Suppressor macrophage treated with lipopolysaccharide for 4 hours (primary cell): ENCODE data around the gene OR4K15.
"Not testable (repeated sequence)": the region's sequence is repeated elsewhere in the genome, so short reads cannot be mapped to it uniquely, and the experiment has no call there.

Source experiments
- DNase-seq: peaks from one replicate; pipeline ENCODE4 v3.0.0-alpha.2; 2020

Gene OR4K15

DNA sequence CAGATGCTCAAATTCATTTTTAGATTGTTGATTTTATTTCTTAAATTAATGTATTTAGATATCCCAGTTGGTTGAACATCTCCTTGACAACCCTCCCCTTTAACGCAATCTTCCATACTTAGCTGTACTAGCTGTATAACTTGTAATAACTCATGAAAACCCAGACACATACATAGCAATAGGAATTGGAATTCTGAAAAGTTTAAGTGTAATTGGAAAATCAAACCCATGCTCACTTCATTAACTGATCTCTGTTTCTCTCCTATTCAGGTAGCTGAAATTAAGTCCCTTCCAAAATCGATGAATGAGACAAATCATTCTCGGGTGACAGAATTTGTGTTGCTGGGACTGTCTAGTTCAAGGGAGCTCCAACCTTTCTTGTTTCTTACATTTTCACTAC is at the start of gene OR4K15:
TSS of gene OR4K15 (plus strand) at position 301 of the 400 bp plus-strand sequence. CDS start at position 301, 0 bp downstream.
- DNase-seq = no peak

DNA sequence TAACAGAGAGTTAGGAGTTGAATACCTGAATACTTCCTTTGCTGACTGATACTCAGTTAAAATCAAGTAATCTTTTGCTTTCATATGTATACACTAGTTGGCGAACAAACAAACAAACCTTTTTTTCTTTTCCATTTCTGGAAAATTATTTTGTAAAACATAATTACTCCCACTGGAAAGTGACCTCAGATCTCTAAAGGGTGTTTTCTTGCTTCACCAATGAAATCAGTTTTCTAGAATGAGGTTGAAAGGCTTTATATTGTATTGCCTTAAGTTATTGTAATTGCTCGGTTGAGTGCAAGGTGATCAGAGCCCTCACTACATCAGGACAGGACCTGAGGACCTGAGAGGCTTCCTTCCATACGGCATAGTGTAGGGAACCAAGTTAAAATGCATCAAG is 44.8 kb upstream of the OR4K15 start, which contains the start of gene OR4K1:
TSS of gene OR4K1 (plus strand) at position 301 of the 400 bp plus-strand sequence. CDS start 4,750 bp downstream, outside the sequence.
- no peak for DNase-seq

GRCh38 chr14:19941668-19942067 is 33.7 kb upstream of the OR4K15 start:
- no peak for DNase-seq

DNA sequence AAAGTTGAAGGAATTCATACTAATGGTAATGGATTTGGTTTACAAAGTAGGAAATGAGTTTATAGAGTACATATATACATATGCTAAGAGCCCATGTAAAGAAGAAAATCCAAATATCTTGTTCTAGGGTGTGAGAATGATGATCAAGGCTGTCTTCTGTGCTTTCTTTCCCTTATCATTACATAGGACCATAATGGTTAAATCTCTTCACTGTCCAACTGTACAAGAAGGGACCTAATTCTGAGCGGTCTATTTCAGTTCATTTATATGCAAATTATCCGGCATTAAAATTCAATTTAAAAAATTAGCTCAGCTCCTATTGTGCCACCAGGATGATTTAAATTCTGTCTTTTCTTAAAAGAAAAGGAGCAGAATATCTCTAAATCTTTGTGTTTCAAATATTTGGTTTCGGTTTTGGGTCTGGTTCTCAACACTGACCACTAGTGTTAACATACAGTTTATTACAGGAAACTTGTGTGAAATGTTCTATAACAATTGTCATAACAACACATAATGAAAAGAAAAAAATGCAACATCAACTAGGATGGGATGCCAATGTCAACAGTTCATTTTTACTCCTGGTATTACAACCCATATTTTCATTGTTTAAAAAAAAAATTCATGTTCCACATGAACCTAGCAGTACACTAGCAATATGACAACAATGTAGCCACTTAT is 27.8 kb upstream of the OR4K15 start:
- DNase-seq = no peak

- no peak for DNase-seq
Measured at GRCh38 chr14:19949218-19949617, 26.2 kb upstream of the OR4K15 start.

DNA sequence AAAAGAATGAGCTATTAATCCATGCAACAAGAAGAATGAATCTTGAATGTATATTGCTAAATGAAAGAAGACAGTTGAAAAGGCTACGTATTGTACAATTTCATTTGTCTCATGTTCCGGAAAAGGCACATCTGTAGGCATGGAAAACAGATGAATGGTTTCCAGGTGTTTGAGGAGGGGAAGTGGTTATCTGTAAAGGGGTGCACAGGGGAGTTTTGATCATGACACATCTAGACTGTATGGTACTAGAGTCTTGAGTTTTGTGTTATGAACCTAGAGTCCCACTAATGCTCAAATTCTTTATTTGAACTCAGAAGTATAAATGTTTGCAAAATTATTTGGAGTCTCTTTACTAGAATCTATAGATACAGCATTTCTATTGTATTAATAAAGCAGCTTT is 5.7 kb upstream of the OR4K15 start:
- DNase-seq = not testable (repeated sequence)

GRCh38 chr14:19974844-19975243 is 547 bp upstream of the OR4K15 start:
- no peak for DNase-seq

DNA sequence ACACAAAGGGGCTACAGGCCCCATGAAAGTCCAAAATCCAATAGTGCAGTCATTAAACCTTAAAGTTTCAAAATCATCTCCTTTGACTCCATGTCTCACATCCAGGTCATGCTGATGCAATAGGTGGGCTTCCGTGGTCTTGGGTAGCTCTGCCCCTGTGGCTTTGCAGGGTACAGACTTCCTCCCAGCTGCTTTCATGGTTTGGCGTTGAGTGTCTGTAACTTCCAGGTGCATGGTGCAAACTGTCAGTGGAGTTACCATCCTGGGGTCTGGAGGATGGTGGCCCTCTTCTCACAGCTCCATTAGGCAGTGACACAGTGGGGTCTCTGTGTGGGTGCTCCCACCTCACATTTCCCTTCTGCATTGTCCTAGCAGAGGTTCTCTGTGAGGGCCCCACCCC is 18.0 kb downstream of the OR4K15 start:
- no peak for DNase-seq

GRCh38 chr14:20001863-20002262 is 26.5 kb downstream of the OR4K15 start, which contains the start of gene OR4Q2:
OR4Q2 (plus strand) TSS chr14:20002163.
- DNase-seq = no peak

GRCh38 chr14:20002319-20002718 is 26.9 kb downstream of the OR4K15 start:
- DNase-seq = peak; percentile 55

DNA sequence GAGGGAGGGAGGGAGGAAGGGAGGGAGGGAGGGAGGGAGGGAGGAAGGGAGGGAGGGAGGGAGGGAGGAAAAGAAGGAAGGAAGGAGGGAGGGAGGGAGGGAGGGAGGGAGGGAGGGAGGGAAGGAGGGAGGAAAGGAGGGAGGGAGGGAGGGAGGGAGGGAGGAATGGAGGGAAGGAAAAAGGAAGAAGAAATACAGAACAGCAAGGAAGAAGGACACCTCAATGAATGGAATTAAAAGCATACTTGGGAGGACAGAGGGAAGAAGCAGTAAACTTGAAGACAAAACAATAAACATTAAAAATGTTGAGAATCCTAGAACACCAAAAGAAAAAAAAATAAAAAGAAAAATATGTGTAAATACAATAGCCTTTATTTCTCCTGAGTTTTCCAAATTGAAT is 32.8 kb downstream of the OR4K15 start:
- no peak for DNase-seq

DNA sequence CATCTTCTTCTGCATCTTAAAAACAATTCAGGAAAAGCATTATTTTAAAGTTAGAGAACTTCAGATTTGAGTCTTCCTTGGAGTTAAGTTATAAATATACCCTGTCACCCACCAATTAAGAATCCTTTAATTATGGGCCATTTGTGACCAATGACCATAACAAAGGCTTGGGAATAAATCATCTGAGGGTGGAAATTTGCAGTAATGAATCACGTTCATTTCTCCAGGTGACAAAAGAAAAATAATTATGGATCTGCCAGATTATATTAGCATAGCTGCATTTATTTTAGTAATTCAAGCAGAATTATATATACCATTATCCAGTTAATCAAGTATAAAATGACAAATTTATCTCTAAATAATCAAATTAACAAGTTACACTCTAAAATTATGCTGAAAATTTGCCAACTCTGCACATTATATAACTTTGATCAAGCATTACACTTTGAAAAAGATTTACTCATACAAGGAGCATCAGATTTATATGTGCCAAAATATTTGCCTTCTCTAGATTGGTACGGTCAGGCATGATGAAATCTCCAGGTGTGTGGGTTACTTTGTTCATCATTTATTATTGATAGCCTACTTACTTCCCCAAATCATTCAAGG is 44.0 kb downstream of the OR4K15 start, which contains the start of gene OR4K14:
TSS of gene OR4K14 (minus strand) at position 51 of the 609 bp plus-strand sequence. CDS start 4,114 bp downstream, outside the sequence.
- DNase-seq = no peak
